GM13976 (cell line): Measurements from ENCODE around the gene KCNQ1.

Experiments
- DNase-seq: peaks from one replicate; pipeline ENCODE4 v3.0.0; 2012; ENCODE audit warnings: low spot score
- in situ Hi-C: fragments of 300-500 bp; cut with MboI; formaldehyde crosslinking; loops from one replicate; pipeline ENCODE4 v1.12.0; 2022; ENCODE audit warnings: low sequenced_read_pairs, mixed read lengths, inconsistent platforms; ENCODE audit not compliant: unreplicated experiment
- TF ChIP-seq, protein P1 (sequence below): IDR thresholded peaks from 2 replicates; pipeline ENCODE4 v1.5.1; 2012; ENCODE audit warnings: borderline replicate concordance, mild to moderate bottlenecking; ENCODE audit not compliant: insufficient read depth; ENCODE audit errors: extremely low read depth, missing control alignments, control extremely low read depth

Gene KCNQ1

DNA sequence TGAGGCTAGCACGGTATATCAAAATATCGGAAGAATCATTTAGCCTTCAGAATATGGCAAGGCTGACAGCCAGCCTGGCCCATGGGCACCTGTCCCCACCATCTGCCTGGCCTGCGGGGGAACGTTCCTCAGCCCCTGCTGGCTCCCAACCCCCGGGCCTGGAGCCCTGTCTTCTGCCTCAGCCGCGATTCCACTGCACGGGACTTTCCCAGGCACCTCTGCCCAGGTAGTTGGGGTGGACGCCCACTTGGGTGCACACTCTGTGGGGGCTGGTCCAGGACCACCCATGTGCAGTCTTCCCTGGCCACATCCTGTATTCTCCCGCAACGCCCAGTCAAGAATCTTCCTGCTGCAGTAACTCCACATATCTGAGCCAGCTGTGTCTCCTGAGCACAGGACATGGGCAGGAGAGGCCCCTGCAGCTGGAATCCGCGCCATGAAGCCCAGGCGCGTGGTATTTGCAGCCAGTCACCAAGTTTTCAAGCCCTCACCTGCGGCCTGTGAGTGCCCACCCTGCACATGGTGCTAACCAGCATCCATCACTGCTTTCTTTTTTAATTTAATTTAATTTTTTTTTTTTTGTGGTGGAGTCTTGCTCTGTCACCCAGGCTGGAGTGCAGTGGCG is 77.9 kb downstream of the KCNQ1 start:
- in situ Hi-C loops: no loop called here
- TF ChIP-seq, protein P1, sequence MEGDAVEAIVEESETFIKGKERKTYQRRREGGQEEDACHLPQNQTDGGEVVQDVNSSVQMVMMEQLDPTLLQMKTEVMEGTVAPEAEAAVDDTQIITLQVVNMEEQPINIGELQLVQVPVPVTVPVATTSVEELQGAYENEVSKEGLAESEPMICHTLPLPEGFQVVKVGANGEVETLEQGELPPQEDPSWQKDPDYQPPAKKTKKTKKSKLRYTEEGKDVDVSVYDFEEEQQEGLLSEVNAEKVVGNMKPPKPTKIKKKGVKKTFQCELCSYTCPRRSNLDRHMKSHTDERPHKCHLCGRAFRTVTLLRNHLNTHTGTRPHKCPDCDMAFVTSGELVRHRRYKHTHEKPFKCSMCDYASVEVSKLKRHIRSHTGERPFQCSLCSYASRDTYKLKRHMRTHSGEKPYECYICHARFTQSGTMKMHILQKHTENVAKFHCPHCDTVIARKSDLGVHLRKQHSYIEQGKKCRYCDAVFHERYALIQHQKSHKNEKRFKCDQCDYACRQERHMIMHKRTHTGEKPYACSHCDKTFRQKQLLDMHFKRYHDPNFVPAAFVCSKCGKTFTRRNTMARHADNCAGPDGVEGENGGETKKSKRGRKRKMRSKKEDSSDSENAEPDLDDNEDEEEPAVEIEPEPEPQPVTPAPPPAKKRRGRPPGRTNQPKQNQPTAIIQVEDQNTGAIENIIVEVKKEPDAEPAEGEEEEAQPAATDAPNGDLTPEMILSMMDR: no peak
- no peak for DNase-seq

DNA sequence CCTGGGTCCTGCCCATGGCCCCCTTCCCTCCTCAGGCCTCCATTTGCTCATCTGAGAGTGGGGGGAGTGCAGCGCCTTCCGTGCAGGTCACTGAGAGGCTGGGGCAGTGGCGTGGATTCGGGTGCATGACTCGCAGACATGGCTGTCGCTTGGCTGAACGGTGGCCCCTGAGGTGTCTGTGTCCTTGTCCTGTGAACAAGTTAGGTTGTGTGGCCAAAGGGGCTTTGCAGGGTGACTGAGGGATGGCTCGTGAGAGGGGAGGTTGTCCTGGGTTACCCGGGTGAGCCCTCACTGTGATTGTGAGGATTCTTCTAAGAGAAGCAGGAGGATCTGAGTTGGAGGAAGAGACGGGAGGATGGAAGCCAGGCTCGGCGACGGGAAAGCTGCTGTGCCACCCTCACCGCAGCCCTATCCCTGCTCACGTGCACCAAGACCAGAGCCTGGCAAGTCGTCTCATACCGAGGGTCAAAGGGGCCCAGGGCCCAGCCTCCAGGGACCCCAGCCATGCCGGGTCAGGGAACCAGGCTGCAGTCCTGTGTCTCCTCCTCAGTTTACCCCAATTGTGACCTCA is 79.1 kb downstream of the KCNQ1 start:
- in situ Hi-C loops: no loop called here
- TF ChIP-seq, protein P1: no peak
- no peak for DNase-seq

DNA sequence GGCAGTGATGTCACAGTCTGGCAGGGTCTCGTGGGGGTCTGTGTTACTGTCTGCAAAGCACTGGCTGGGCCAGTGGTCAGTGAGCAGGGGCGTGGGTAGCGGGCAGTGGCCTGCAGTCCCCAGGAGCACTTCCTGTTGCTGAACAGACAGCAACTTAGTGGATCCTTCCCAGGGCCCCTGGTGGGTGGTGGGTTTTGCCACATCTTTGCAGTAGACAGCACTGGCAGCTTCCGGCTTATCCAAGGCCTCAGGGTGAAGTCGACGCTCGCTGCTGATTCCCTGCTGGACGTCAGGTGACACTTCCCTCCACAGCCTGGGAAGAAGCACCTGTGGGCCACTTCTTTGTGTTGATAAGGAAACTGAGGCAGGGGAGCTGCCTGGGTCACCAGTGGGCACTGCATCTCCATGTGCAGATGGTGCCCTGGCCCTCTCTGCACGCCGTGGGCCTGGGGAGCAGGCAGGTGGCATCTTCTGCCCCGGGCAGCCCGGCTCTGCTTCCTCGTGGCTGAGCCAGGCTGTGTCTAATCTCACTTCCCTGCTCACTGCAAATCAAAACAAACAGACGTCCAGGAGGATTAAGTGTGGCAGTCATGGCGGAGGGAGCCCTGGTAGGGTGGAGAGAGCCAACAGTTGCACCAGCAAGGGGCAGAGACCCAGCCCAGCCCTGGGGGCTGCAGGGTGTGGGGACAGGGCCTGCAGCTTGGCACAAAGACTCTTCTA is 79.8 kb downstream of the KCNQ1 start:
- in situ Hi-C loops: no loop called here
- TF ChIP-seq, protein P1: no peak
- DNase-seq: no peak

DNA sequence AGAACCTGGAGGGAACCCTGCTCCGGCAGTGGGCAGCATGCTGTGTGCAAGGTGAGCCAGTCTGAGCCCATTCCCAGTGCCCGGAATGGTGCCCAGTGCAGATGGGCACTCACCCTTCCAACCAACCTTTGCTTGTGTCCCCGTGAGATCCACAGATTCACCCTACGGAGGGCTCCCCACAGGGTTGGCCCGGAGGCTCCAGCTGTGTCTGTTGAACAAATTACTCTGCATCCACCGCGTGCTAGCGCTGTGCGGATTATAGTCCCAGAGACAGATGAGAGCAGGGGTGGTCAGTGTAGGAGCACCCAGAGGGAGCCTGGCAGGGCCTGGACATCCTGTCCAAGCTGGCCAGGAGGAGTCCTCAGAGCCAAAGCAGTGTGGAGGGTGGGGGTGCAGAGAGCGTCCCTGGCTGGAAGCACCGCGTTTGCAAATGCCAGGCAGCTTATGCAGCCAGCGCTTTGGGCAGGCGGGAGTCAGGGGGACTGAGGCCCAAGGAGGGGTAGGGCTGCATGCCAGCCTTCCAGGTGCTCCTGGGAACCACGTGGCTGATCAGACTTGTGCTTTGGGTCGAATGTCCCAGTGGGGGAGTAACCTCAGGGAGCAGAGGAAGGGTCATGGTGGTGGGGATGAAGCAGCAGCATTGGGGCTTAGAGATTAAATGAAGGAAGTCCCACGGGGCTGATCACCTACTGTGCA is 80.5 kb downstream of the KCNQ1 start:
- in situ Hi-C loops: no loop called here
- TF ChIP-seq, protein P1: no peak
- no peak for DNase-seq

DNA sequence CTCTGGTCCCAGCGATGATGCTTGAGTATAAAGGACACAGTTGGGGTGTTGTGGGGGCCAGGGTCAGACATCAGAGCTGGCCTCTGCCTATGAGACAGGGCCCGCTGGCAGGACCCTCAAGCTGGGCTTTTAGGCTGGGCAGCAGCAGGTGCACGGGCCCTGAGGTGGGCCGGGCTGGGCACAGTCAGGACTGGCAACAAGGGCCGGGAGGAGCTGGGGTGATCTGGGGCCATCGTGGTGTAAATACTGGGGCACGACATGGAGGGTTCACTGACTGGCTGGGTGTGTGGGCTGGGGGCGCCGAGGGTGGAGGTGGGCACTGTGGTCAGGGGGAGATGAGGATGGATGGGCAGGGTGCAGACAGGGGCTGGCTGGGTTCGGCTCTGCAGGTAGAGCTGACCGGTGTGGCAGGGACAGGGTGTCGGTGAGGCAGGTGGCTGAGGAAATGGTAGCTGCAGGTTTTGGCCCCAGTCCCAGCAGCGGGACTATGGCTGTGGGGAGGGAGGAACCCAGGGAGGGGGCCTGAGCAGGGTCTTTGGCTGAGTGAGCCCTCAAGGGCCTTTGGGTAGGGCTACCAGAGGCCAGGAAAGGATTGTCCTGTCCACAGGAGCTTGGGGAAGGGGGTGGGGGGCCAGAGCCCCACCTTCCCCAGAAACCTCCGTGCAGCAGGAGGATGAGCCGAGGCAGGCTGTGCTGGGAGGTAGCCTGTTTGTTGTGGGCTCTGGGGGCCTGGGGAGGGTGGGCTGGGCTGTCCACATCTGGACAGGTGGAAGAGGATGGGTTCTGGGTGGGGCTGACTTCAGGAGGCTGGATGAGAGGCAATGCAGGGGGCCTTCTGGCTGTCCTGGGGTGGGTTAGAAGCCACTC is 81.4 kb downstream of the KCNQ1 start:
- TF ChIP-seq, protein P1: no peak
- in situ Hi-C loops: no loop called here
- no peak for DNase-seq
